HepG2 (cell line): ENCODE results near the gene CDC42BPG. TPM values are rescaled to one million over a fixed set of nuclear protein-coding genes. Genes with fewer than 3 reads are reported as not detected.
A peak's percentile ranks its signal among the peaks of the same experiment; 100 is the strongest.

Experiments used
- GABPA ChIP-seq, 2 experiments: IDR thresholded peaks; 2 replicates each; pipeline ENCODE4 v1.6.1; 2011 to 2016; ENCODE audit warnings: low read depth in 2 of 2, low read length in 1 of 2, missing biosample characterization in 1 of 2, missing genetic modification characterization in 1 of 2
- GATAD1 ChIP-seq: IDR thresholded peaks from 2 replicates; pipeline ENCODE4 v1.6.1; 2016; ENCODE audit warnings: missing genetic modification reagents, missing compliant biosample characterization
- KDM2A ChIP-seq: sonication (generic); formaldehyde crosslinking; IDR thresholded peaks from 2 replicates; pipeline ENCODE4 v1.4.0; 2020; ENCODE audit warnings: low read depth, missing genetic modification reagents, borderline replicate concordance
- POLR2AphosphoS5 ChIP-seq: IDR thresholded peaks from 2 replicates; pipeline ENCODE4 v1.6.1; 2012; ENCODE audit warnings: low read depth, low read length
- SALL1 ChIP-seq: sonication (generic); formaldehyde crosslinking; IDR thresholded peaks from 2 replicates; pipeline ENCODE4 v1.8.0; 2022; ENCODE audit warnings: mild to moderate bottlenecking, missing genetic modification reagents
- SMAD3 ChIP-seq: sonication (generic); formaldehyde crosslinking; IDR thresholded peaks from 2 replicates; pipeline ENCODE4 v1.4.0; 2020; ENCODE audit warnings: missing genetic modification reagents
- ZNF788 ChIP-seq: sonication (generic); formaldehyde crosslinking; IDR thresholded peaks from 2 replicates; pipeline ENCODE4 v1.5.0; 2020; ENCODE audit warnings: mild to moderate bottlenecking, missing genetic modification reagents, borderline replicate concordance
- polyA plus RNA-seq, 8 experiments: library from polyadenylated mRNA; depleted of rRNA in 3 of 8; stranded (reverse) in 7 of 8; unstranded in 1 of 8; fragments of >200 nt; fragmentation: Illumina TruSeq in 4 of 8; extraction: Trizol in 4 of 8; gene quantifications; 2 replicates each; pipeline versions ENCODE4 v1.2.1 to v1.2.3, GENCODE V29; 2011 to 2016; ENCODE audit warnings: low read depth in 4 of 8, missing spikeins in 1 of 8, mixed read lengths in 1 of 8; ENCODE audit not compliant: insufficient read depth in 1 of 8
- total RNA-seq, 5 experiments: library from RNA; depleted of rRNA; stranded (reverse); fragments of >200 nt; fragmentation: Illumina TruSeq; extraction: Trizol; gene quantifications; 2 replicates each; pipeline ENCODE4 v1.2.3, GENCODE V29; 2016; ENCODE audit warnings: low read depth in 1 of 5
- TF ChIP-seq, protein P1 (sequence below): sonication (generic); formaldehyde crosslinking; conservative IDR thresholded peaks from 2 replicates; pipeline ENCODE4 v1.8.0; 2022; ENCODE audit warnings: mild to moderate bottlenecking, moderate library complexity, missing genetic modification reagents
- TF ChIP-seq, protein P2 (sequence below): IDR thresholded peaks from 2 replicates; pipeline ENCODE4 v1.6.1; 2016
- TF ChIP-seq, protein P3 (sequence below): IDR thresholded peaks from 2 replicates; pipeline ENCODE4 v1.6.1; 2016; ENCODE audit warnings: low read depth, borderline replicate concordance

The CDC42BPG gene
- total and polyA plus RNA-seq, 2 of the 13 experiments (the other 11 are each of a cell fraction or from before 2014, with no cell fraction given) = 0.55 to 1.4 TPM

DNA sequence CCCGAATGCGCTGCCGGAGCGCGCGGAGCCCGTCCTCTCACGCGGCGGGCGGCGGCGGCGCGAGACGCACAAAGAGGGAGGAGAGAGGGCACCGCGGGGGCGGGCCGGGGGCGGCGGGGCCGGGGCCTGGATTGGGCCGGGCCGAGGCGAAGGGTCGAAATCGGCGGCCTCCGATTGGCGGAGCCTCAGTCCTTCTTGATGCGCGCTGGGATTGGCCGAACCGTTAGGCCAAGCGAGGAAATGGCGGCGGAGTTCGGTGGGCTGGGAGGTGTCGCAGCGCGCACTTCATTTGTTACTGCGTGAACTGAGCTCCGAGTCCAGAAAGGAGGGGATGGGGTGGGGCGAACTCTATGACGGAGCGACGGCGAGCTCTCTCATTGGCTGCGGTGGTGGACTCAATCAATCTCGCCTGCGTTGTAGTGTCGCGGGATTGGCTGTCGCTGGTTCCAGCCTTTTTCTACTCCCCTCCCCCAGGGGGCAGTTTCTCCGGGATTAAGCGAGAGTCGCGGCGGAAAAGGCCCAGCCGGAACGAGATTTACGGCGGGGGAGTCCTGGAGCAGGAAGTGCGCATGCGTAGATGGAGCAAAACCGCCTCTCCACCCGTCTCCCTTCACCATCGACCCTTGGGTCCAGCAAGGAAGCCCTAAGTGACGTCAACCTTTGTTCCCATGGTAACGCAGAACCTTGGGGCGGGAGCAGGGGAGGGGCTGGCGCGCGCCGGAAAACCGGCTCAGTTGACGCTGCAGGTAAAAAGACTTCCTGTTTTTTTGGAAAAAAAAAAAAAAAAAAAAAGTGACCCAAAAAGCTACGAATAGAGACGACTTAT is 65.8 kb downstream of the CDC42BPG start, which contains the start of gene SF1 (continued):
- TF ChIP-seq ZNF788 (CRISPR knock-in tag) = peak; percentile 87; the same call in 1 of the 2 replicates
- peak; percentile 91 for TF ChIP-seq SMAD3 (CRISPR knock-in tag)
- 0 out of 2 replicates have a peak, but pooled peaks have one; percentile 35 for TF ChIP-seq KDM2A (CRISPR knock-in tag)
- TF ChIP-seq, protein P1, sequence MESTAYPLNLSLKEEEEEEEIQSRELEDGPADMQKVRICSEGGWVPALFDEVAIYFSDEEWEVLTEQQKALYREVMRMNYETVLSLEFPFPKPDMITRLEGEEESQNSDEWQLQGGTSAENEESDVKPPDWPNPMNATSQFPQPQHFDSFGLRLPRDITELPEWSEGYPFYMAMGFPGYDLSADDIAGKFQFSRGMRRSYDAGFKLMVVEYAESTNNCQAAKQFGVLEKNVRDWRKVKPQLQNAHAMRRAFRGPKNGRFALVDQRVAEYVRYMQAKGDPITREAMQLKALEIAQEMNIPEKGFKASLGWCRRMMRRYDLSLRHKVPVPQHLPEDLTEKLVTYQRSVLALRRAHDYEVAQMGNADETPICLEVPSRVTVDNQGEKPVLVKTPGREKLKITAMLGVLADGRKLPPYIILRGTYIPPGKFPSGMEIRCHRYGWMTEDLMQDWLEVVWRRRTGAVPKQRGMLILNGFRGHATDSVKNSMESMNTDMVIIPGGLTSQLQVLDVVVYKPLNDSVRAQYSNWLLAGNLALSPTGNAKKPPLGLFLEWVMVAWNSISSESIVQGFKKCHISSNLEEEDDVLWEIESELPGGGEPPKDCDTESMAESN (CRISPR knock-in tag) = peak; percentile 31
- TF ChIP-seq GABPA (IDR thresholded peaks at IDR 0.05; ENCODE audit: low read depth, low read length) = peak; percentile 31; the same call in 1 of the 2 replicates
- TF ChIP-seq GABPA (CRISPR knock-in tag; IDR thresholded peaks at IDR 0.05; ENCODE audit: low read depth) = peak; percentile 84
- peak; percentile 94 for TF ChIP-seq POLR2AphosphoS5
- peak; percentile 63 for TF ChIP-seq GATAD1 (CRISPR knock-in tag)
- TF ChIP-seq, protein P2, sequence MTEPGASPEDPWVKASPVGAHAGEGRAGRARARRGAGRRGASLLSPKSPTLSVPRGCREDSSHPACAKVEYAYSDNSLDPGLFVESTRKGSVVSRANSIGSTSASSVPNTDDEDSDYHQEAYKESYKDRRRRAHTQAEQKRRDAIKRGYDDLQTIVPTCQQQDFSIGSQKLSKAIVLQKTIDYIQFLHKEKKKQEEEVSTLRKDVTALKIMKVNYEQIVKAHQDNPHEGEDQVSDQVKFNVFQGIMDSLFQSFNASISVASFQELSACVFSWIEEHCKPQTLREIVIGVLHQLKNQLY (CRISPR knock-in tag) = 0 out of 2 replicates have a peak, but pooled peaks have one; percentile 9
- peak; percentile 81 for TF ChIP-seq SALL1 (CRISPR knock-in tag)
- TF ChIP-seq, protein P3, sequence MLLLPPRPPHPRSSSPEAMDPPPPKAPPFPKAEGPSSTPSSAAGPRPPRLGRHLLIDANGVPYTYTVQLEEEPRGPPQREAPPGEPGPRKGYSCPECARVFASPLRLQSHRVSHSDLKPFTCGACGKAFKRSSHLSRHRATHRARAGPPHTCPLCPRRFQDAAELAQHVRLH = peak; percentile 71; the same call in 1 of the 2 replicates
